Endothelial cell of umbilical vein (primary cell): ENCODE data around the gene TUBGCP3. TPM values are rescaled to one million over a fixed set of nuclear protein-coding genes. Genes with fewer than 3 reads are reported as not detected.

Source experiments
- BruUV-seq: library from RNA; stranded (reverse); fragments of 400-500 nt; replicated peaks from 2 replicates; lab custom pipeline; 2021; lab: Mats Ljungman, UMichigan
- CTCF ChIA-PET: fragments of 300-600, 350-600 bp; sonication (Branson Sonifier 250); formaldehyde crosslinking; loops from one replicate; lab custom pipeline; 2021; ENCODE audit warnings: antibody characterized with exemption, inconsistent platforms; lab: Charles Lee
- POLR2A ChIA-PET: fragments of 300-600, 350-600 bp; sonication (Branson Sonifier 250); formaldehyde crosslinking; loops from one replicate; lab custom pipeline; 2021; ENCODE audit warnings: antibody characterized with exemption, inconsistent platforms; lab: Charles Lee
- DNase-seq: peaks from one replicate; pipeline ENCODE4 v3.0.0-alpha.2; 2011; ENCODE audit warnings: low read depth, low spot score
- FAIRE-seq: peaks from 2 replicates; lab custom pipeline; 2011; peaks lifted over from hg19 to GRCh38; lab: Jason Lieb, UNC
- H2AFZ ChIP-seq: 2 replicates; pipeline ENCODE4 v1.6.0; 2012; ENCODE audit warnings: low read depth, low read length, control low read depth, inconsistent platforms
- H3K27ac ChIP-seq: 2 replicates; pipeline ENCODE4 v1.5.1; 2011; ENCODE audit warnings: low read depth, mild to moderate bottlenecking, control low read depth, low read length, moderate library complexity; ENCODE audit not compliant: insufficient read depth
- H3K27me3 ChIP-seq, 2 experiments: 2 replicates each; pipeline versions ENCODE4 v1.6.0 to v1.6.1; 2011; ENCODE audit warnings: low read length in 2 of 2, mixed read lengths in 1 of 2; ENCODE audit not compliant: control insufficient read depth in 2 of 2, insufficient read depth in 2 of 2
- H3K36me3 ChIP-seq, 2 experiments: 2 replicates in 1 of 2; 3 replicates in 1 of 2; pipeline ENCODE4 v1.5.1; 2011; ENCODE audit warnings: low read length in 2 of 2, mild to moderate bottlenecking in 1 of 2, moderate library complexity in 1 of 2; ENCODE audit not compliant: control insufficient read depth in 2 of 2, insufficient read depth in 2 of 2; ENCODE audit errors: extremely low read depth in 1 of 2
- H3K4me1 ChIP-seq: 3 replicates; pipeline ENCODE4 v1.5.1; 2011; ENCODE audit warnings: mild to moderate bottlenecking, low read length; ENCODE audit not compliant: control insufficient read depth, insufficient read depth; ENCODE audit errors: extremely low read depth
- H3K4me2 ChIP-seq: 2 replicates; pipeline ENCODE4 v1.6.1; 2011; ENCODE audit warnings: low read length, control low read depth, mixed read lengths; ENCODE audit not compliant: insufficient read depth
- H3K4me3 ChIP-seq, 3 experiments: fragments of 200-600 bp in 1 of 3; sonication (generic), shearing (Covaris generic) in 1 of 3; replicated peaks in 1 of 3; 2 replicates each; pipeline ENCODE4 v1.5.1; 2011 to 2016; ENCODE audit warnings: control low read depth in 3 of 3, low read length in 3 of 3, mild to moderate bottlenecking in 2 of 3, inconsistent platforms in 1 of 3, low read depth in 1 of 3, moderate library complexity in 1 of 3; ENCODE audit not compliant: insufficient read depth in 1 of 3
- H3K79me2 ChIP-seq: 2 replicates; pipeline ENCODE4 v1.6.0; 2012; ENCODE audit warnings: low read length, inconsistent platforms; ENCODE audit not compliant: control insufficient read depth, insufficient read depth
- H3K9ac ChIP-seq: replicated peaks from 2 replicates; pipeline ENCODE3; 2011; ENCODE audit warnings: low read length, control low read depth; ENCODE audit not compliant: insufficient read depth; ENCODE audit errors: extremely low read depth
- H3K9me1 ChIP-seq: replicated peaks from 3 replicates; pipeline ENCODE4 v1.6.0; 2011; ENCODE audit warnings: mild to moderate bottlenecking, low read length; ENCODE audit not compliant: control insufficient read depth, insufficient read depth; ENCODE audit errors: extremely low read depth
- H3K9me3 ChIP-seq: replicated peaks from 2 replicates; pipeline ENCODE4 v1.5.1; 2012; ENCODE audit warnings: low read length, inconsistent platforms; ENCODE audit not compliant: control insufficient read depth, insufficient read depth
- H4K20me1 ChIP-seq: replicated peaks from 2 replicates; pipeline ENCODE3; 2011; ENCODE audit warnings: mild to moderate bottlenecking, low read length; ENCODE audit not compliant: control insufficient read depth, insufficient read depth; ENCODE audit errors: extremely low read depth
- EZH2 ChIP-seq: IDR thresholded peaks from 2 replicates; pipeline ENCODE4 v1.6.1; 2012; ENCODE audit warnings: borderline replicate concordance, low read depth, mild to moderate bottlenecking, moderate library complexity, low read length, inconsistent platforms; ENCODE audit not compliant: severe bottlenecking
- FOS ChIP-seq: IDR thresholded peaks from 2 replicates; pipeline ENCODE4 v1.6.1; 2011; ENCODE audit warnings: mild to moderate bottlenecking, low read length, moderate library complexity, borderline replicate concordance; ENCODE audit not compliant: insufficient read depth
- GATA2 ChIP-seq: IDR thresholded peaks from 2 replicates; pipeline ENCODE4 v1.7.0; 2011; ENCODE audit warnings: low read depth, mild to moderate bottlenecking, moderate library complexity, mixed read lengths, low read length; ENCODE audit not compliant: insufficient read length, insufficient read depth
- MAX ChIP-seq: IDR thresholded peaks from 2 replicates; pipeline ENCODE4 v1.6.1; 2011; ENCODE audit not compliant: insufficient read depth, insufficient read length
- MYC ChIP-seq: IDR thresholded peaks from one replicate; pipeline ENCODE4 v1.6.1; 2011; ENCODE audit warnings: mild to moderate bottlenecking, low read depth, low read length
- dilution Hi-C: fragments of 300-500 bp; cut with MboI; formaldehyde crosslinking; loops from one replicate; pipeline ENCODE4 v1.15.0; 2019; ENCODE audit warnings: low sequenced_read_pairs; ENCODE audit not compliant: extremely low pct_ligation_motif_present
- intact Hi-C: fragments of 100-400 bp; cut with micrococcal nuclease; formaldehyde crosslinking; loops from one replicate; pipeline ENCODE4 v1.10.0; 2022
- polyA plus RNA-seq, 4 experiments: library from polyadenylated mRNA; depleted of rRNA in 3 of 4; stranded (reverse) in 3 of 4; unstranded in 1 of 4; fragments of >200 nt; gene quantifications; 2 replicates each; pipeline versions ENCODE4 v1.2.1 to v1.2.3, GENCODE V29; 2011 to 2012; ENCODE audit warnings: missing spikeins in 1 of 4
- total RNA-seq: library from RNA; stranded (reverse); gene quantifications from 2 replicates; pipeline ENCODE4 v1.2.3, GENCODE V29; 2021

TUBGCP3 gene
- total and polyA plus RNA-seq, 2 donors (not counting 3 experiments of a cell fraction or from before 2014, with no cell fraction given) = 36.4 to 47.7 TPM

GRCh38 chr13:112447761-112448603, 140.0 kb downstream of the TUBGCP3 start:
- H3K9me1 ChIP-seq = no peaks in the 10 kb centered on the region
- H3K4me3 ChIP-seq = no peak overlapping the region
- H3K36me3 ChIP-seq = no peaks in the 10 kb centered on the region
- BruUV-seq = no TSS peak
- POLR2A ChIA-PET = no interaction called here
- intact Hi-C loops (no loop called here), dilution Hi-C loops (no loop called here)
- H3K4me2 ChIP-seq = no peak overlapping the region
- no peaks in the 10 kb centered on the region for H3K4me1 ChIP-seq
- no peaks in the 10 kb centered on the region for H3K9me3 ChIP-seq
- H3K9ac ChIP-seq = no peak overlapping the region
- no peak for DNase-seq
- H3K27me3 ChIP-seq = no peaks in the 10 kb centered on the region
- CTCF ChIA-PET = no interaction called here
- no peaks in the 10 kb centered on the region for H4K20me1 ChIP-seq
- no peak for FAIRE-seq
- TF ChIP-seq MAX = no peak
- H2AFZ ChIP-seq = no peak overlapping the region
- H3K27ac ChIP-seq = no peak overlapping the region
- H3K79me2 ChIP-seq = no peaks in the 10 kb centered on the region

GRCh38 chr13:112447306-112447705, 140.6 kb downstream of the TUBGCP3 start:
- H3K4me2 ChIP-seq = no peak overlapping the region
- no peak overlapping the region for H2AFZ ChIP-seq
- H3K79me2 ChIP-seq = no peaks in the 10 kb centered on the region
- H3K9me3 ChIP-seq = no peaks in the 10 kb centered on the region
- POLR2A ChIA-PET = no interaction called here
- no peak overlapping the region for H3K4me3 ChIP-seq
- CTCF ChIA-PET = no interaction called here
- H4K20me1 ChIP-seq = no peaks in the 10 kb centered on the region
- H3K9ac ChIP-seq = no peak overlapping the region
- TF ChIP-seq MYC = no peak
- TF ChIP-seq GATA2 = no peak
- no peak for TF ChIP-seq MAX
- no peak for TF ChIP-seq FOS
- no peak for TF ChIP-seq EZH2
- H3K9me1 ChIP-seq = no peaks in the 10 kb centered on the region
- H3K36me3 ChIP-seq = no peaks in the 10 kb centered on the region
- FAIRE-seq = no peak
- no peaks in the 10 kb centered on the region for H3K27me3 ChIP-seq
- no peaks in the 10 kb centered on the region for H3K4me1 ChIP-seq
- intact Hi-C loops (no loop called here), dilution Hi-C loops (no loop called here)
- no peak for DNase-seq
- no TSS peak for BruUV-seq
- H3K27ac ChIP-seq = no peak overlapping the region
